Trophoblast cell (in vitro differentiated cells and primary cell): ENCODE data around the gene TMEM178B.

Experiments used
- DNase-seq, 2 donors: peaks; one replicate each; pipeline ENCODE4 v3.0.0-alpha.2; 2016
- H2AFZ ChIP-seq: 2 replicates; pipeline ENCODE4 v1.6.1; 2013; ENCODE audit warnings: low read length, moderate library complexity, mild to moderate bottlenecking; ENCODE audit not compliant: insufficient read depth, poor library complexity
- H2AK5ac ChIP-seq: 2 replicates; pipeline ENCODE4 v1.6.1; 2013; ENCODE audit warnings: mild to moderate bottlenecking, low read length
- H2BK120ac ChIP-seq: 2 replicates; pipeline ENCODE4 v1.6.1; 2013; ENCODE audit warnings: low read length, mild to moderate bottlenecking, moderate library complexity; ENCODE audit not compliant: insufficient read depth, poor library complexity
- H2BK12ac ChIP-seq: 2 replicates; pipeline ENCODE4 v1.6.1; 2013; ENCODE audit warnings: mild to moderate bottlenecking, low read length, moderate library complexity
- H2BK5ac ChIP-seq: 2 replicates; pipeline ENCODE4 v1.6.1; 2013; ENCODE audit warnings: low read length, low read depth, moderate library complexity, mild to moderate bottlenecking; ENCODE audit not compliant: poor library complexity
- H3K14ac ChIP-seq: 2 replicates; pipeline ENCODE4 v1.6.1; 2013; ENCODE audit warnings: mild to moderate bottlenecking, low read length
- H3K18ac ChIP-seq: 2 replicates; pipeline ENCODE4 v1.6.1; 2013; ENCODE audit warnings: mild to moderate bottlenecking, low read length
- H3K23ac ChIP-seq: 2 replicates; pipeline ENCODE4 v1.6.1; 2013; ENCODE audit warnings: low read length
- H3K27ac ChIP-seq: 2 replicates; pipeline ENCODE4 v1.5.1; 2013; ENCODE audit warnings: low read depth, mild to moderate bottlenecking, inconsistent platforms, low read length, moderate library complexity
- H3K27me3 ChIP-seq: 2 replicates; pipeline ENCODE4 v1.6.1; 2013; ENCODE audit warnings: inconsistent platforms, mild to moderate bottlenecking, low read length, moderate library complexity; ENCODE audit not compliant: insufficient read depth
- H3K36me3 ChIP-seq, 2 experiments: 1 replicate in 1 of 2; 2 replicates in 1 of 2; pipeline ENCODE4 v1.6.1; 2013; ENCODE audit warnings: low read length in 2 of 2, mild to moderate bottlenecking in 2 of 2, moderate library complexity in 1 of 2; ENCODE audit not compliant: insufficient read depth in 2 of 2, control insufficient read depth in 1 of 2
- H3K4ac ChIP-seq: 2 replicates; pipeline ENCODE4 v1.6.1; 2013; ENCODE audit warnings: low read depth, mild to moderate bottlenecking, low read length, moderate library complexity
- H3K4me1 ChIP-seq, 2 experiments: 1 replicate in 1 of 2; 2 replicates in 1 of 2; pipeline ENCODE4 v1.6.1; 2013; ENCODE audit warnings: low read length in 2 of 2, mild to moderate bottlenecking in 2 of 2, moderate library complexity in 1 of 2; ENCODE audit not compliant: insufficient read depth in 2 of 2, control insufficient read depth in 1 of 2
- H3K4me2 ChIP-seq: 2 replicates; pipeline ENCODE4 v1.6.1; 2013; ENCODE audit warnings: inconsistent platforms, mild to moderate bottlenecking, low read length, moderate library complexity
- H3K4me3 ChIP-seq: 2 replicates; pipeline ENCODE4 v1.5.1; 2013; ENCODE audit warnings: mild to moderate bottlenecking, low read depth, low read length, inconsistent platforms
- H3K79me1 ChIP-seq: one replicate; pipeline ENCODE4 v1.6.1; 2013; ENCODE audit warnings: low read length
- H3K79me2 ChIP-seq: 2 replicates; pipeline ENCODE4 v1.6.1; 2013; ENCODE audit warnings: low read length, mild to moderate bottlenecking; ENCODE audit not compliant: control insufficient read depth, insufficient read depth, poor library complexity
- H3K9ac ChIP-seq: 2 replicates; pipeline ENCODE4 v1.6.1; 2013; ENCODE audit warnings: mild to moderate bottlenecking, low read length
- H3K9me3 ChIP-seq: 2 replicates; pipeline ENCODE4 v1.6.1; 2013; ENCODE audit warnings: low read depth, mild to moderate bottlenecking, control low read depth, inconsistent platforms, low read length; ENCODE audit not compliant: insufficient read depth
- H4K12ac ChIP-seq: 2 replicates; pipeline ENCODE4 v1.6.1; 2013; ENCODE audit warnings: low read depth, mild to moderate bottlenecking, low read length, moderate library complexity
- H4K8ac ChIP-seq: 2 replicates; pipeline ENCODE4 v1.6.1; 2013; ENCODE audit warnings: low read depth, mild to moderate bottlenecking, low read length, moderate library complexity
- H4K91ac ChIP-seq: one replicate; pipeline ENCODE4 v1.6.1; 2013; ENCODE audit warnings: low read depth, mild to moderate bottlenecking, low read length, moderate library complexity
- WGBS: extraction: QIAGEN DNeasy Blood & Tissue Kit; methylation state at CpG from one replicate; pipeline ENCODE4 v1.1.7; 2013; ENCODE audit warnings: missing lambda C conversion rate; ENCODE audit not compliant: insufficient read length, insufficient coverage; ENCODE audit errors: extremely low coverage; 5-methylcytosine and 5-hydroxymethylcytosine counted together

Gene TMEM178B

DNA sequence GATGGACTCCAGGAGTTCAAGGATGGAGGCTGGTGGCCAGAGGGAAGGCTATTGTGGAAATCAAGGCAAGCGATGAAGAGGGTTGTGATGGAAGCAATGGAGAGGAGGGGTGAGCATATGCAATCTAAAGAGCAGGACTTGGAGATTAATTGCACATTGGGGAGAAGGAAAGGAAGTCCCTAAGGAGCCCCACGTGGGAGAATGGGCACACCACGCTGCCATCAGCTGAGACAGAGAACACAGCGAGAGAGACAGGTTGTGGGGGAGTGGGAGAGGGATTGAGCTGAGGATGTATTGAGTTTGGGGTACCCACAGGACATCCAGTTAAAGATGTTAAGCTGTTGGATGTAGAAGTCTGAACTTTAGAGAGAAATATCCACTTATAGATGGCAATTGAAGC, 73.6 kb downstream of the TMEM178B start:
- H2BK5ac ChIP-seq: no peak overlapping the region
- no CpG with 5 or more reads among the region's 4 CpGs for WGBS
- H3K4me1 ChIP-seq: peaks cover 4 to 9% of the 10 kb centered on the region in 2 experiments
- no peak overlapping the region for H3K4ac ChIP-seq
- no peaks in the 10 kb centered on the region for H3K9me3 ChIP-seq
- no peak overlapping the region for H2BK12ac ChIP-seq
- no peaks in the 10 kb centered on the region for H3K79me1 ChIP-seq
- H3K27me3 ChIP-seq: no peaks in the 10 kb centered on the region
- no peak overlapping the region for H2AFZ ChIP-seq
- no peak overlapping the region for H4K91ac ChIP-seq
- H3K4me2 ChIP-seq: no peak overlapping the region
- H3K27ac ChIP-seq: no peak overlapping the region
- no peak overlapping the region for H2BK120ac ChIP-seq
- no peaks in the 10 kb centered on the region for H3K79me2 ChIP-seq
- no peak overlapping the region for H3K9ac ChIP-seq
- DNase-seq: no peak
- no peak overlapping the region for H4K12ac ChIP-seq
- no peak overlapping the region for H3K18ac ChIP-seq
- no peak overlapping the region for H3K23ac ChIP-seq
- H3K4me3 ChIP-seq: no peak overlapping the region
- H4K8ac ChIP-seq: no peak overlapping the region
- no peak overlapping the region for H3K14ac ChIP-seq
- H2AK5ac ChIP-seq: no peak overlapping the region
- H3K36me3 ChIP-seq: no peaks in the 10 kb centered on the region

DNA sequence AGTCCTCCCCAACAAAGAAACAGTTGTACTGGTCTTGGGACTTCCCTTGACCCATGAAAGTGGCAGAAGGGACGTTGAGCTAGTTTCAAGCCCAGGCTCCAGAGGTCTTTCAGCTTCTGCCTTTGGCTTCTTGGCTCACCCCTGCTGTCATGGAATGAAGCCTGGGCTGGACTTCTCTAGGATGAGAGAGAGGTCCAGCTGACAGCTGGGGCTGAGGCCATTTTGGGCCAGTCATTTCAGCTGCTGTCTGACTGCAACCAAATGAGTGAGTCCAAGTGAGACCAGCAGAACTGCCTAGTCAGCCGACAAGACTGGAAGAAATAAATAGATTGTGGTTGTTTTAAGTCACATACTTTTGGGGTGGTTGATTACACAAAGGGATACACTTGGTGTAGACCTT, 76.6 kb downstream of the TMEM178B start:
- WGBS: no CpG with 5 or more reads among the region's 2 CpGs
- H3K18ac ChIP-seq: no peak overlapping the region
- no peaks in the 10 kb centered on the region for H3K79me2 ChIP-seq
- H3K79me1 ChIP-seq: no peaks in the 10 kb centered on the region
- no peak overlapping the region for H3K9ac ChIP-seq
- DNase-seq: no peak
- H3K27ac ChIP-seq: no peak overlapping the region
- no peak overlapping the region for H2AK5ac ChIP-seq
- H4K8ac ChIP-seq: no peak overlapping the region
- no peak overlapping the region for H3K23ac ChIP-seq
- H3K4me1 ChIP-seq: no peaks in the 10 kb centered on the region
- H2AFZ ChIP-seq: no peak overlapping the region
- H3K14ac ChIP-seq: no peak overlapping the region
- no peak overlapping the region for H2BK5ac ChIP-seq
- H3K4me3 ChIP-seq: no peak overlapping the region
- H2BK12ac ChIP-seq: no peak overlapping the region
- H4K12ac ChIP-seq: no peak overlapping the region
- H3K4me2 ChIP-seq: no peak overlapping the region
- no peaks in the 10 kb centered on the region for H3K27me3 ChIP-seq
- no peaks in the 10 kb centered on the region for H3K36me3 ChIP-seq
- H3K4ac ChIP-seq: no peak overlapping the region
- H3K9me3 ChIP-seq: no peaks in the 10 kb centered on the region
- H4K91ac ChIP-seq: no peak overlapping the region
- H2BK120ac ChIP-seq: no peak overlapping the region

DNA sequence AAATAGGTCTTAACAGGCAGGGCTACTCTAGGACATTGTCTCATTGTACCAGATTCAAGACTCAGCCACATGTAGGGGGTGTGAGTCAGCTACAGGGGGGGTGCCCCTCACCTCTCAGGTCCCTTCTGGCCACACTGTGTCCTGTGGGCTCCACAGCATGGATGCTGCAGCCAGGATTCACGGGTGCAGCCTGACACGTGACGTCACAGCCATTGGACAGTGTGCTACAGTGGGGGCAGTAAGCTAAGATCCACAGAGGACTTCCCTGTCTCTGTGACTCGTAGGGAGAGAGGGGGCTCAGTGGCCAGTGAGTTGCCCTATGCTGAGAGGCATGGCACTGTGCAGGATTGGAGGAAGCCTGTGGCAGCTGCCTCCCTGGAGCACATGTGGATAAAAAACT, 77.9 kb downstream of the TMEM178B start:
- no peak overlapping the region for H2BK5ac ChIP-seq
- H4K8ac ChIP-seq: no peak overlapping the region
- no CpG with 5 or more reads among the region's 4 CpGs for WGBS
- no peaks in the 10 kb centered on the region for H3K27me3 ChIP-seq
- H2AFZ ChIP-seq: no peak overlapping the region
- no peak overlapping the region for H2BK12ac ChIP-seq
- H3K4me1 ChIP-seq: no peaks in the 10 kb centered on the region
- no peak overlapping the region for H3K9ac ChIP-seq
- no peak overlapping the region for H3K27ac ChIP-seq
- no peaks in the 10 kb centered on the region for H3K79me1 ChIP-seq
- H3K4me2 ChIP-seq: no peak overlapping the region
- no peak for DNase-seq
- no peak overlapping the region for H3K4me3 ChIP-seq
- H3K18ac ChIP-seq: no peak overlapping the region
- no peaks in the 10 kb centered on the region for H3K9me3 ChIP-seq
- H3K36me3 ChIP-seq: no peaks in the 10 kb centered on the region
- H4K12ac ChIP-seq: no peak overlapping the region
- H3K4ac ChIP-seq: no peak overlapping the region
- no peak overlapping the region for H2AK5ac ChIP-seq
- H3K23ac ChIP-seq: no peak overlapping the region
- no peaks in the 10 kb centered on the region for H3K79me2 ChIP-seq
- H2BK120ac ChIP-seq: no peak overlapping the region
- no peak overlapping the region for H3K14ac ChIP-seq
- no peak overlapping the region for H4K91ac ChIP-seq

DNA sequence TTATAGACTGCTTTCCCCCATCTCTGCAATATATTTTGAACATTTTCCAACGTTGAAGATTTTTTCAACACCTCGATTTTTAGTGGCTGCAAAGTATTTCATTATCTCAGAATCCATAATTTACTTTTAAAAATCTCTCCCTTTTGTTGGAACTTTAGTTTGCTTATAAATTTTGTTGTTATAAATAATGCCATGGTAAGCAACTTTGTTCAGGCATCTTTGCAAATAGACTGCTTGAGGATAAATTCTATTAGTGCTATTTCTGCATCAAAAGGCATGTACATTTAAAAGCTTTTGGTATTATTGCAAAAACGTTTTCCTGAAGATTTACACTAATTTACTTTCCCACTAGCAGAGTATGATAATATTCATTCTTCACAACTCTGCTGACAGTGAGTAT, 79.4 kb downstream of the TMEM178B start:
- Histone ChIP-seq H3K36me3 (no peaks in the 10 kb centered on the region), H2BK5ac (no peak overlapping the region), H2BK12ac (no peak overlapping the region), H3K9me3 (no peaks in the 10 kb centered on the region), H3K18ac (no peak overlapping the region), H3K9ac (no peak overlapping the region), H2AFZ (no peak overlapping the region), H3K27ac (no peak overlapping the region), H3K4me2 (no peak overlapping the region), H3K4me3 (no peak overlapping the region), H3K79me2 (no peaks in the 10 kb centered on the region), H3K14ac (no peak overlapping the region), H4K12ac (no peak overlapping the region), H3K79me1 (no peaks in the 10 kb centered on the region), H2AK5ac (no peak overlapping the region), H3K27me3 (no peaks in the 10 kb centered on the region), H4K8ac (no peak overlapping the region), H2BK120ac (no peak overlapping the region), H3K4ac (no peak overlapping the region), H3K4me1 (no peaks in the 10 kb centered on the region), H4K91ac (no peak overlapping the region), H3K23ac (no peak overlapping the region)
- DNase-seq: no peak
- WGBS: no CpG with 5 or more reads among the region's 3 CpGs
